ENCODE measurements around the gene RBMS3.

- no peak for TF ChIP-seq CTCF (conservative IDR thresholded peaks at IDR 0.05; ENCODE audit: low read length)
- TF ChIP-seq EZH2phosphoT487 (IDR thresholded peaks at IDR 0.05; ENCODE audit: borderline replicate concordance, low read depth, low read length) = no peak
Measured at GRCh38 chr3:29410220-29410619, 129.3 kb downstream of the RBMS3 start.

Measured in OCI-LY7 (cell line).